ENCODE measurements around the gene DNM2.
"Not testable (repeated sequence)": the region's sequence is repeated elsewhere in the genome, so short reads cannot be mapped to it uniquely, and the experiment has no call there.

The DNM2 gene

DNA sequence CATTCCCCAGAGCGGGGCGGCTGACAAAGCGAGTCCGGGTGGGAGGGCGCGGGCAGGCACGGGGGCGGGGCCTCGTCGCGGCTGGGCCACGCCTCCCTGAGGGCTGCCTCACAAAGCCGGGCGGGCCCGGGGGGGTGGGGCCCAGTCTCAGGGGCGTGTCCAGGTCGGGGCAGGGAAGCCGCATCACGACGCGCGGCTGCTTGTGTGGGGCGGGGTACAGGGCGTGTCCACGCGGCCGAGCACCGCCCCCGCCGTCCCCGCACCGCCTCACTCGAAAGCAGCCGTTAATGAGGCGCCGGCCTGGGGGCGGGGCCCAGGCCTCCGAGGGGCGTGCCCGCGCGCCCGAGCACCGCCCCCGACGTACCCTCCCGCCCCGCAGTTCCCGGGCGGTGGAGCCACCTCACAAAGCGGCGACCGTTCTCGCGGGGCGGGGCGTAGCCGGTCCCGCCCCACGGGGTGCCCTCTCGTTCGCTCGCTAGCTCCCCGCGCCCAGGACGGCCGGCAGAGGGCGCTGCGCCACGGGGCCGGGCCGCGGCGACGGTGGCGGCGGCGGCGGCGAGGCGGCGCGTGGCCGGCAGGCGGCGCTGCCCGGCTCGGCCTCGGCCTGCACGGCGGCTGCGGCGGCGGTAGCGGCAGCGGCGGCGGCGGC lies 153.2 kb downstream of the DNM2 start, which contains the start of gene CARM1:
TSS of gene CARM1 (plus strand) at position 599 of the 649 bp plus-strand sequence. CDS start 150 bp downstream, outside the sequence.
- DNase-seq, result peak; percentile 100

DNA sequence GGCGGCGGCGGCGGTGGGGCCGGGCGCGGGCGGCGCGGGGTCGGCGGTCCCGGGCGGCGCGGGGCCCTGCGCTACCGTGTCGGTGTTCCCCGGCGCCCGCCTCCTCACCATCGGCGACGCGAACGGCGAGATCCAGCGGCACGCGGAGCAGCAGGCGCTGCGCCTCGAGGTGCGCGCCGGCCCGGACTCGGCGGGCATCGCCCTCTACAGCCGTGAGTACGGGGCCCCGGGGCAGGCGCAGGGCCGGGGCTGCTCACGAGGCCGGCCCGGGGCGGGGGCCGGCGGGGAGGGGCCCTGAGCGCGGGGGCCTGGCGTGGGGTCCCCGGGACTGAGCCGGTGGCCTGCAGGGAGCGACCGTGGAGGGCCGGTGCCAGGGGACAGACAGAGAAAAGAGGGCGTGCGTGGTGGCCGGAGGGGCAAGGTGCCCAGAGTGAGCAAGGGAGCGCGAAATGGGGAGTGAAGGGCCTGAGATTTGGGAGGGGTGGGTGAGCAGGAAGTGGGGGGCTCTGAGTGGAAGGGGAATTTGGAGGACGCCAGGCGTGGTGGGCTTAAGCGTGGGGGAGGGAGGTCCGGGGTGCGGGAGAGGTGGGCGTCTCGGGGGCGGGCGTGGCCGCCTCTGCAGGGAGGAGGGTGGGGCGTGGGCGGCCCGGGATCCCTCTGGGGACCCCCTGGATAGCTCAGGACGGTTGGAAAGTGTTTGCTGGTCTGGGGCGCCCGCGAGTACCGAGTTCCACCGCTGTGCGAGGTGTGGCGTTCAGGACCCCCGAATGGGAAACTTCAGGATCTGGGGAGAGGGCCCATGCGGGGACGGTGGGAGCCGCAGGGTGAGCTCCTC lies 154.0 kb downstream of the DNM2 start:
- peak; percentile 72 for DNase-seq

DNA sequence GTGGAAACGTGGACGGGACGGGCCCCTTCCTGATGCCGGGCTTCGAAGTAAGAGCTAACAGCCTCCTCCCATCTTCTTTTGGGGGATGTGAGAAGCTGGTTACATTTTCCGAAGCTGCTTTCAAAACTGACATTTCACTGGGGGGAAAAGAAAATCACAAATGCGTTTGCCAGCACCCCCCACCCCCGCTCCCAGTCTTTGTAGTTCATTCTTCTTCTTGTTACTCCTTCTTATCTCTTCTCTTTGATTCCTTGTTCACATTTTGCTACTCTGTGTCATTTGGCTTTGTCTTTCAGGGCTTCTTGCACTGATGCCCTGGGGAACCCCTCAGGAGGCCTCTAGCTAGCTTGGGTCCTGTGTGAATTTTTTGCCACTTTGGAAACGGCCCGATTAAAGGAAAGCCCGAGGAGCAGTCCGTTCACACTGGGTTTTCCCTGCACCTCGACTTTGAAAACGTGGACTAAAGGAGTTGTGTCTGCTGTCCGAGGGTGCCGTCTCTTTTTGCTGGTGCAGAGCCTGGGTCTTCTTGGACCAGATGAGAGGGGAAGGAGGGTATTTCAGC lies 154.7 kb downstream of the DNM2 start:
- peak; percentile 37 for DNase-seq

DNA sequence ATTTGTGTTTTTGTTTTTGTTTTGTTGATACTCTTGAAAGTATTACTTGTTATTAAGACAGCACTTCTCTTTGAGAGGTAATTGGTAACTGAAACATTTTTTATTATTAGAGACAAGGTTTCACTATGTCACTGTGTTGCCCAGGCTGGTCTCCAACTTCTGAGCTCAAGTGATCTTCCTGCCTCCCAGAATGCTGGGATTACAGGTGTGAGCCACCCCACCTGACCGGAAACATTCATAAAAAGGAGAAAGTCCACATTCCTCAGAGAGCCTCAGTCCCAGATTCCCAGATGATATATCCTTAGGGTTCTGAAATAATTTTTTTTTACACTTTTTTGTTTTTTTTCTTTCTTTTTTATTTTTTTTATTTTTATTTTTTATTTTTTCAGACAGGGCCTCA lies 156.1 kb downstream of the DNM2 start:
- DNase-seq, result no peak

DNA sequence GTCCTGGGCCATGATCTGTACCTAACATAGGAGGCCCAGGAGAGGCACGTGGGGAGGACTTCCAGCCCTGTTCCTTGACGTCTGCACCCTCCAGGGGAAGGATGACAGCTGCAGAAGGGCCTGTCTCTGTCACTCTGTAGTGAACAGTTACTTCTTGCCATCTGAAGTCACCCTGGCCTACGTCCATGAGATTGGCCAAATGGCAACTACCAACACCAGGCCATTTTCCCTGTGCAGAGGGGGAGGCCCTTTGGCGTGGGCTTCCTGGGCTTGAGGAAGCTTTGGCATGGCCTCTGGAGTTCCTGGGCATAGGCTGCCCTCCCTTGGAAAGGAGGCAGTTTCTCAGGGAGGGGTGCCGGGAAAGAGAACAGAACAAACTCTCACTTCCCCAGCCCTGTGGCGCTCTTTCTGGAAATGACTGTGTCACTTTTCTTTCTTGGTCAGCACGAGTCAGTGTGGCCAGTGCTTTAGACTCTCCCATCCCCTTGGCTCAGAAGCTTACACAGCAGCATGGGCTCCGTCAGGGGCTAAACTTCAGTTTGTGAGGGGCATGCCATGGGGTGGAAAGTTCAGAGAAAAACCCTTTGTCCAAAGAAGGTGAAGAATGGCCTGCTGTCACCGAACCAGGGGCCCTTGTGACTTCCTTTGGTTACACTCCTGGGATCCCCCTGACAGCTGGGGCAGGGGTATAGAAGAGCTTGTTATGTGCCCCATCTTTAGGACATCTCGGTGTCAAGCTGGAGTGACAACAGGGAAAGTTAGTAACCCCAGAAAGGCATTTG lies 158.8 kb downstream of the DNM2 start:
- no peak for DNase-seq

DNA sequence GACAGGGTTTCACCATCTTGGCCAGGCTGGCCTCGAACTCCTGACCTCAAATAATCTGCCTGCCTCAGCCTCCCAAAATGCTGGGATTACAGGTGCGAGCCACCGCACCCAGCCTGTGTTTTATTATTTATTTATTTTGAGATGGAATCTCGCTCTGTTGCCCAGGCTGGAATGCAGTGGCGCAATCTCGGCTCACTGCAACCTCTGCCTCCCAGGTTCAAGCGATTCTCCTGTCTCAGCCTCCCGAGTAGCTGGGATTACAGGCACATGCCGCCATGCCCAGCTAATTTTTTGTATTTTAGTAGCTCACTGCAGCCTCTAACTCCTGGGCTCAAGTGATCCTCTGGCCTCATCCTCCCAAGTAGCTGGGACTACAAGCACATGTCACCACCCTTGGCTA lies 159.7 kb downstream of the DNM2 start:
- DNase-seq, result not testable (repeated sequence)

DNA sequence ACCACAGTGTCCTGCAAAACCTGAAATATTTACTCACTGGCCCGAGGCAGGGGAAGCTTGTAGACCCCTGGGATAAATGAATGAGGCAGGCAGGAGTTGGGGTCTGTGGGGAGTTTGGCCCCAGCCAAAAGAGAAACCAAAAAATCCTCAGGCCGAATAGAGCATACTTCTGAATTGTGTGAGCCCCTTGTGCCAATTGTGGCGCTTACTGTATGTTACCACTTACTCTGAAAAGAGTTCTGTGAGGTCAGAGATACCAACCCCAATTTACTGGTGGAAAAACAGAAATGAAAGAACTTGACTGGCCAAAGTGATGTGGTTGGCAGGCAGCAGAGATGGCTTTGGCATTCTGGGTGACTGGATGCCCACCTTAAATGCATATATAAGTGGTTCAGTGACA lies 160.4 kb downstream of the DNM2 start:
- no peak for DNase-seq

Measured in NCI-H69 (cell line).